Stimulated activated CD4-positive, alpha-beta T cell treated with anti-CD3 and anti-CD28 coated beads, Interleukin-15, amount 100 ng/mL, for 48 hours (primary cell): ENCODE data around the gene PRDM11.
"Not testable (repeated sequence)": the region's sequence is repeated elsewhere in the genome, so short reads cannot be mapped to it uniquely, and the experiment has no call there.

Source experiments
- DNase-seq, 2 donors: peaks; one replicate each; pipeline ENCODE4 v3.0.0-alpha.2; 2020; ENCODE audit warnings: low read depth in 2 of 2

PRDM11 gene

GRCh38 chr11:45232341-45233080 lies 86.1 kb downstream of the PRDM11 start:
- no peak for DNase-seq

GRCh38 chr11:45233121-45233803 lies 86.8 kb downstream of the PRDM11 start:
- DNase-seq: peak; percentile 39 to 59

- no peak for DNase-seq
Observed at GRCh38 chr11:45233804-45234170, 87.3 kb downstream of the PRDM11 start.

- no peak for DNase-seq
Observed at GRCh38 chr11:45234306-45235006, 88.0 kb downstream of the PRDM11 start.

GRCh38 chr11:45237711-45238315 lies 91.4 kb downstream of the PRDM11 start:
- no peak for DNase-seq

- no peak for DNase-seq
Observed at GRCh38 chr11:45238724-45239123, 92.3 kb downstream of the PRDM11 start.

- no peak for DNase-seq
Observed at GRCh38 chr11:45239733-45240132, 93.3 kb downstream of the PRDM11 start.

GRCh38 chr11:45243967-45244366 lies 97.5 kb downstream of the PRDM11 start:
- no peak for DNase-seq

GRCh38 chr11:45245218-45246045 lies 99.0 kb downstream of the PRDM11 start:
- DNase-seq: no peak

- DNase-seq: no peak
Observed at GRCh38 chr11:45246241-45246640, 99.8 kb downstream of the PRDM11 start.

GRCh38 chr11:45247433-45247832 lies 101.0 kb downstream of the PRDM11 start:
- no peak for DNase-seq

- no peak for DNase-seq
Observed at GRCh38 chr11:45248501-45249011, 102.1 kb downstream of the PRDM11 start.

- not testable (repeated sequence) for DNase-seq
Observed at GRCh38 chr11:45249372-45249771, 102.9 kb downstream of the PRDM11 start.

GRCh38 chr11:45250035-45250718 lies 103.7 kb downstream of the PRDM11 start:
- DNase-seq: no peak

- peak in 1 of 2 donors; percentile 17 for DNase-seq
Observed at GRCh38 chr11:45252134-45252856, 105.9 kb downstream of the PRDM11 start.

- no peak for DNase-seq
Observed at GRCh38 chr11:45252877-45253276, 106.4 kb downstream of the PRDM11 start.

- no peak for DNase-seq
Observed at GRCh38 chr11:45253640-45254039, 107.2 kb downstream of the PRDM11 start.

GRCh38 chr11:45254070-45254469 lies 107.6 kb downstream of the PRDM11 start:
- no peak for DNase-seq

GRCh38 chr11:45258982-45259530 lies 112.6 kb downstream of the PRDM11 start:
- DNase-seq: no peak

- no peak for DNase-seq
Observed at GRCh38 chr11:45259592-45259991, 113.2 kb downstream of the PRDM11 start.
